ENCODE measurements around the gene RIMS3. TPM values are rescaled to one million over a fixed set of nuclear protein-coding genes. Genes with fewer than 3 reads are reported as not detected.
A peak's percentile ranks its signal among the peaks of the same experiment; 100 is the strongest.

The RIMS3 gene
- total RNA-seq, 1 experiment from 2014 or later = 19.8 TPM

DNA sequence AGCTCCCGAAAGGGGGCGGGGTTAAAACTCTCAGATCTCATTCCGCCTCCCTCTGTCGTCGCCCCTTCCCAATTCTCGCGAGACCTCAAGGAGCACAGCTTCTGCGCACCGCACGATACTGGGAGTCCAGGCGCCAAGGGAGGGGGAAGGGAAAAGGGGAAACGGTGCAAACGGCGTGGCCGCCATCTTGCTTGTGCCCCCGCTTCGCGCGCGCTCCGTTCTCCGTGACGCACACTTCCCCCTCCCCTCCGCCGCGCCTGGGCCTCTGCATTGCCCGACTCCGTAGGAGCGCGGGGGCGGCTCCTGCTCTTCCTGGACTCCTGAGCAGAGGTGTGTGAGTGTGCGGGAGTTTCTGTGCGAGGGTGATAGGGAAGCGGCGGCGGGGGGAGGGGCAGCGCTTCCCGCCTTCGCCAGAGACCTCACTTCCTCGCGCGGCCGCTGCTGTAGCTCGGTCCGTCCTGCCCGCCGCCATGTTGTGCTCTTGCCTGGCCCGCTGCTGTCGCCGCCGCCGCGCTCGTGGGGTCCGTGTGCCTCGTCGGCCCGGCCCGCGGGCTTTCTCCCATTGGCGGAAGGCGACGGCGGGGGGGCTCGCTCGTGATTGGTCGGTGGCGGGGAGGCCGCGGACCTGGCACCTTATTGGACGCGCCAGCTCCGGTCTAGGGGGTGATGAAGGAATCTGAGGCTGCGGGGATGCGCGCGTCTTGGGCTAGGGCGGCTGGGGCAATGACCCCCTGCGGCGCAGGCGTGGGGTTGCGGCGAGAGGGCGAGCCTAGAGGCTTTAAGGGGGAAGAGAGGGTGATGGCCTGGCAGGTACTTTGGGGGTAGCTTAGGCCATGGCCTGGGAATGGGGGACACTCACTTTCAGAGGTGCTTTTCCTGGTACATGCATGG lies 26.3 kb upstream of the RIMS3 start, which contains the start of gene NFYC (continued):
- TF ChIP-seq, protein P1, sequence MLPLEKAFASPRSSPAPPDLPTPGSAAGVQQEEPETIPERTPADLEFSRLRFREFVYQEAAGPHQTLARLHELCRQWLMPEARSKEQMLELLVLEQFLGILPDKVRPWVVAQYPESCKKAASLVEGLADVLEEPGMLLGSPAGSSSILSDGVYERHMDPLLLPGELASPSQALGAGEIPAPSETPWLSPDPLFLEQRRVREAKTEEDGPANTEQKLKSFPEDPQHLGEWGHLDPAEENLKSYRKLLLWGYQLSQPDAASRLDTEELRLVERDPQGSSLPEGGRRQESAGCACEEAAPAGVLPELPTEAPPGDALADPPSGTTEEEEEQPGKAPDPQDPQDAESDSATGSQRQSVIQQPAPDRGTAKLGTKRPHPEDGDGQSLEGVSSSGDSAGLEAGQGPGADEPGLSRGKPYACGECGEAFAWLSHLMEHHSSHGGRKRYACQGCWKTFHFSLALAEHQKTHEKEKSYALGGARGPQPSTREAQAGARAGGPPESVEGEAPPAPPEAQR (CRISPR knock-in tag; IDR thresholded peaks at IDR 0.05) = no peak
- TF ChIP-seq TP53 (CRISPR knock-in tag; IDR thresholded peaks at IDR 0.05) = no peak

DNA sequence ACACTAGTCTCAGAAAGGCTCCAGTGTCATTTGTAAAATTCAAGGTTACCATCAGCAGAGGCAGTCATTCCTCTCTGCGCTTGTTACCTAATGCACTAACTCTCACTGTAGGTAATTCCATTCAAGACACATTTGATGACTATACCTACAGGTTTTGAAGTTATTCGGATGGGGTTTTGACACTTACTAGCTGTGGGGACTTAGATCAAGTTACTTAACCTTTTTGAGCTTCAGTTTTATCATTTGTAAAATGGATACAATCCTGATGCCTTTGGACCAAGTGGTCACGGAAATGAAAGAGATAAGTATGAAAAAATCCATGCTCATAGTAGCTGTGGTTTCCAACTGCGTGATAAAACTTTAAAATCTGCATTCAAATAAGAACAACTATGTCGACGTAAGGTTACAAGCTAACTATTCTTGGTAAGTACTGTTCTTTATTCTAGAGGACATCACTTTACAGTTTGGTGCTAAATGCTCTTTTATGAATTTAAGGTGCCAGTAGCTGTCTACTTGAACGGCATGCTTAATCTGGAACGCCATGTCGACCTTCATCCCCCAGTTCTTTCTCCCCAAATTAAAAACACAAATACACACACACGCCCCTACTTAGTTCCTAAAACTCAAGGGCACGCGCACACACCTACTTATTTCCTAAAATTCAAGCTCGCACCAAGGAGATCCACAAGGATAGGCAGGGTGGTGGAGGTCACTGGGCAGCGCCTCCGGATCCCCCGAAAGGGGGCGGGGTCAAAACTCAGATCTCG lies 25.5 kb upstream of the RIMS3 start:
- Mint-ChIP-seq H3K9me3 (no peaks in the 10 kb centered on the region), H3K27me3 (ENCODE audit: low read depth) (no peaks in the 10 kb centered on the region), H3K4me1 (peaks cover 49% of the 10 kb centered on the region), H3K27ac (peak overlapping the region; percentile 98), H3K36me3 (peaks cover 12% of the 10 kb centered on the region), H3K4me3 (peak overlapping the region; percentile 91)
- DNase-seq (ENCODE audit: low spot score) (no peak), ATAC-seq (no peak)
- ChIA-PET POLR2A (interaction anchor here (0.7 to 2.9 kb wide), 20 partner anchors 9 to 289 kb away, joined by 3 to 39 read pairs (median 3); partner anchors contain the start of gene RIMS3), CTCF (interaction anchor here (0.6 to 2.0 kb wide), 22 partner anchors 10 to 262 kb away, joined by 3 to 13 read pairs (median 4); partner anchors contain the start of gene RIMS3)
- TF ChIP-seq, protein P2, sequence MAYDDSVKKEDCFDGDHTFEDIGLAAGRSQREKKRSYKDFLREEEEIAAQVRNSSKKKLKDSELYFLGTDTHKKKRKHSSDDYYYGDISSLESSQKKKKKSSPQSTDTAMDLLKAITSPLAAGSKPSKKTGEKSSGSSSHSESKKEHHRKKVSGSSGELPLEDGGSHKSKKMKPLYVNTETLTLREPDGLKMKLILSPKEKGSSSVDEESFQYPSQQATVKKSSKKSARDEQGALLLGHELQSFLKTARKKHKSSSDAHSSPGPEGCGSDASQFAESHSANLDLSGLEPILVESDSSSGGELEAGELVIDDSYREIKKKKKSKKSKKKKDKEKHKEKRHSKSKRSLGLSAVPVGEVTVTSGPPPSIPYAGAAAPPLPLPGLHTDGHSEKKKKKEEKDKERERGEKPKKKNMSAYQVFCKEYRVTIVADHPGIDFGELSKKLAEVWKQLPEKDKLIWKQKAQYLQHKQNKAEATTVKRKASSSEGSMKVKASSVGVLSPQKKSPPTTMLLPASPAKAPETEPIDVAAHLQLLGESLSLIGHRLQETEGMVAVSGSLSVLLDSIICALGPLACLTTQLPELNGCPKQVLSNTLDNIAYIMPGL (CRISPR knock-in tag; IDR thresholded peaks at IDR 0.05) = no peak
- TF ChIP-seq NFATC4 (CRISPR knock-in tag; IDR thresholded peaks at IDR 0.05) = 0 out of 2 replicates have a peak, but pooled peaks have one; percentile 37
- TF ChIP-seq, protein P3, sequence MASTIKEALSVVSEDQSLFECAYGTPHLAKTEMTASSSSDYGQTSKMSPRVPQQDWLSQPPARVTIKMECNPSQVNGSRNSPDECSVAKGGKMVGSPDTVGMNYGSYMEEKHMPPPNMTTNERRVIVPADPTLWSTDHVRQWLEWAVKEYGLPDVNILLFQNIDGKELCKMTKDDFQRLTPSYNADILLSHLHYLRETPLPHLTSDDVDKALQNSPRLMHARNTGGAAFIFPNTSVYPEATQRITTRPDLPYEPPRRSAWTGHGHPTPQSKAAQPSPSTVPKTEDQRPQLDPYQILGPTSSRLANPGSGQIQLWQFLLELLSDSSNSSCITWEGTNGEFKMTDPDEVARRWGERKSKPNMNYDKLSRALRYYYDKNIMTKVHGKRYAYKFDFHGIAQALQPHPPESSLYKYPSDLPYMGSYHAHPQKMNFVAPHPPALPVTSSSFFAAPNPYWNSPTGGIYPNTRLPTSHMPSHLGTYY (CRISPR knock-in tag; IDR thresholded peaks at IDR 0.05) = no peak

DNA sequence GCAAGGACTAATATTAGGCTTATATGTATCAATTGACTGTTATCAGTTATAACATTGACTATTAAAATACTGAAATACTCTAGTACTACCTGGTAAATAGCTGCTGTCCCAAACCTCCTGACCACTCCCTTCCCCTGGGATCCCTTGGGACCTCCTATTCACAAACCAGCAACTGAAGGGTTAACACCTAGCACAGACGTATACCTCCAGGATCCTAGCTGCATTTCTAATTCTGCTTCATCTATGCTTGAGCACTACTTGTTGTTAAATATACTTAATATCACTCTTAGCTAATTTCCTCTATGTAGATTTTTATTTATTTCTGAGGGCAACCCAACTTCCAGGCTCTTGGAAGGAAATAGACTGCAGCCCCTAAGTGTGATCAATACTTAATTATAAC lies 24.3 kb upstream of the RIMS3 start:
- CTCF ChIA-PET = interaction anchor here (0.9 to 1.0 kb wide), 2 partner anchors 21 to 33 kb away, joined by 3 read pairs; no protein-coding TSS in a partner anchor
- Mint-ChIP-seq H3K4me1 (peaks cover 39% of the 10 kb centered on the region), H3K9me3 (no peaks in the 10 kb centered on the region), H3K4me3 (0 out of 2 replicates have a peak overlapping the region, but pooled peaks have one; percentile 13), H3K27ac (no peak overlapping the region), H3K27me3 (ENCODE audit: low read depth) (no peaks in the 10 kb centered on the region), H3K36me3 (peaks cover 16% of the 10 kb centered on the region)
- TF ChIP-seq NFE2L1 (CRISPR knock-in tag; IDR thresholded peaks at IDR 0.05) (no peak), NFYB (CRISPR knock-in tag; conservative IDR thresholded peaks at IDR 0.05; ENCODE audit: low read depth) (no peak)
- TF ChIP-seq, protein P4, sequence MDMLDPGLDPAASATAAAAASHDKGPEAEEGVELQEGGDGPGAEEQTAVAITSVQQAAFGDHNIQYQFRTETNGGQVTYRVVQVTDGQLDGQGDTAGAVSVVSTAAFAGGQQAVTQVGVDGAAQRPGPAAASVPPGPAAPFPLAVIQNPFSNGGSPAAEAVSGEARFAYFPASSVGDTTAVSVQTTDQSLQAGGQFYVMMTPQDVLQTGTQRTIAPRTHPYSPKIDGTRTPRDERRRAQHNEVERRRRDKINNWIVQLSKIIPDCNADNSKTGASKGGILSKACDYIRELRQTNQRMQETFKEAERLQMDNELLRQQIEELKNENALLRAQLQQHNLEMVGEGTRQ (CRISPR knock-in tag; IDR thresholded peaks at IDR 0.05) = no peak
- TF ChIP-seq, protein P5, sequence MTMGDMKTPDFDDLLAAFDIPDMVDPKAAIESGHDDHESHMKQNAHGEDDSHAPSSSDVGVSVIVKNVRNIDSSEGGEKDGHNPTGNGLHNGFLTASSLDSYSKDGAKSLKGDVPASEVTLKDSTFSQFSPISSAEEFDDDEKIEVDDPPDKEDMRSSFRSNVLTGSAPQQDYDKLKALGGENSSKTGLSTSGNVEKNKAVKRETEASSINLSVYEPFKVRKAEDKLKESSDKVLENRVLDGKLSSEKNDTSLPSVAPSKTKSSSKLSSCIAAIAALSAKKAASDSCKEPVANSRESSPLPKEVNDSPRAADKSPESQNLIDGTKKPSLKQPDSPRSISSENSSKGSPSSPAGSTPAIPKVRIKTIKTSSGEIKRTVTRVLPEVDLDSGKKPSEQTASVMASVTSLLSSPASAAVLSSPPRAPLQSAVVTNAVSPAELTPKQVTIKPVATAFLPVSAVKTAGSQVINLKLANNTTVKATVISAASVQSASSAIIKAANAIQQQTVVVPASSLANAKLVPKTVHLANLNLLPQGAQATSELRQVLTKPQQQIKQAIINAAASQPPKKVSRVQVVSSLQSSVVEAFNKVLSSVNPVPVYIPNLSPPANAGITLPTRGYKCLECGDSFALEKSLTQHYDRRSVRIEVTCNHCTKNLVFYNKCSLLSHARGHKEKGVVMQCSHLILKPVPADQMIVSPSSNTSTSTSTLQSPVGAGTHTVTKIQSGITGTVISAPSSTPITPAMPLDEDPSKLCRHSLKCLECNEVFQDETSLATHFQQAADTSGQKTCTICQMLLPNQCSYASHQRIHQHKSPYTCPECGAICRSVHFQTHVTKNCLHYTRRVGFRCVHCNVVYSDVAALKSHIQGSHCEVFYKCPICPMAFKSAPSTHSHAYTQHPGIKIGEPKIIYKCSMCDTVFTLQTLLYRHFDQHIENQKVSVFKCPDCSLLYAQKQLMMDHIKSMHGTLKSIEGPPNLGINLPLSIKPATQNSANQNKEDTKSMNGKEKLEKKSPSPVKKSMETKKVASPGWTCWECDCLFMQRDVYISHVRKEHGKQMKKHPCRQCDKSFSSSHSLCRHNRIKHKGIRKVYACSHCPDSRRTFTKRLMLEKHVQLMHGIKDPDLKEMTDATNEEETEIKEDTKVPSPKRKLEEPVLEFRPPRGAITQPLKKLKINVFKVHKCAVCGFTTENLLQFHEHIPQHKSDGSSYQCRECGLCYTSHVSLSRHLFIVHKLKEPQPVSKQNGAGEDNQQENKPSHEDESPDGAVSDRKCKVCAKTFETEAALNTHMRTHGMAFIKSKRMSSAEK (CRISPR knock-in tag; IDR thresholded peaks at IDR 0.05; ENCODE audit: borderline replicate concordance) = no peak
- DNase-seq (ENCODE audit: low spot score) (no peak), ATAC-seq (no peak)
- POLR2A ChIA-PET = no interaction called here

All from WTC11 (cell line).